HepG2 (cell line): Measurements from ENCODE around the gene CASKIN1. TPM values are rescaled to one million over a fixed set of nuclear protein-coding genes. Genes with fewer than 3 reads are reported as not detected.

Source experiments
- ELF1 ChIP-seq: sonication (generic); formaldehyde crosslinking; IDR thresholded peaks from 2 replicates; pipeline ENCODE4 v1.4.0; 2020; ENCODE audit warnings: missing genetic modification reagents
- ELF3 ChIP-seq: IDR thresholded peaks from 2 replicates; pipeline ENCODE4 v1.6.1; 2016; ENCODE audit warnings: missing genetic modification reagents, missing compliant biosample characterization
- HDAC1 ChIP-seq: sonication (generic); formaldehyde crosslinking; IDR thresholded peaks from 2 replicates; pipeline ENCODE4 v1.5.1; 2020; ENCODE audit warnings: mild to moderate bottlenecking, missing genetic modification reagents
- LCORL ChIP-seq, 2 experiments: fragments of 450-650 bp in 1 of 2; sonication (generic) in 1 of 2; formaldehyde crosslinking in 1 of 2; IDR thresholded peaks; 2 replicates each; pipeline versions ENCODE4 v1.5.0 to v1.6.1; 2017 to 2020; ENCODE audit warnings: antibody characterized with exemption in 1 of 2, missing genetic modification reagents in 1 of 2
- NFE2L1 ChIP-seq: sonication (generic); formaldehyde crosslinking; IDR thresholded peaks from 2 replicates; pipeline ENCODE4 v1.4.0; 2020; ENCODE audit warnings: missing genetic modification reagents, mild to moderate bottlenecking, borderline replicate concordance
- SP140L ChIP-seq: sonication (generic); formaldehyde crosslinking; IDR thresholded peaks from 2 replicates; pipeline ENCODE4 v1.4.0; 2020; ENCODE audit warnings: missing genetic modification reagents, borderline replicate concordance
- ZBTB44 ChIP-seq: sonication (generic); formaldehyde crosslinking; IDR thresholded peaks from 2 replicates; pipeline ENCODE4 v1.4.0; 2020; ENCODE audit warnings: missing genetic modification reagents
- ZNF101 ChIP-seq: sonication (generic); formaldehyde crosslinking; IDR thresholded peaks from 2 replicates; pipeline ENCODE4 v1.4.0; 2020; ENCODE audit warnings: mild to moderate bottlenecking, low read depth, missing genetic modification reagents, borderline replicate concordance
- ZNF280D ChIP-seq: sonication (generic); formaldehyde crosslinking; IDR thresholded peaks from 2 replicates; pipeline ENCODE4 v1.5.1; 2020; ENCODE audit warnings: mild to moderate bottlenecking, missing genetic modification reagents
- ZNF333 ChIP-seq: sonication (generic); formaldehyde crosslinking; IDR thresholded peaks from 2 replicates; pipeline ENCODE4 v1.4.0; 2020; ENCODE audit warnings: mild to moderate bottlenecking, missing genetic modification reagents, borderline replicate concordance
- ZNF550 ChIP-seq: sonication (generic); formaldehyde crosslinking; IDR thresholded peaks from 2 replicates; pipeline ENCODE4 v1.4.0; 2020; ENCODE audit warnings: mild to moderate bottlenecking, missing genetic modification reagents, borderline replicate concordance
- polyA plus RNA-seq, 8 experiments: library from polyadenylated mRNA; depleted of rRNA in 3 of 8; stranded (reverse) in 7 of 8; unstranded in 1 of 8; fragments of >200 nt; fragmentation: Illumina TruSeq in 4 of 8; extraction: Trizol in 4 of 8; gene quantifications; 2 replicates each; pipeline versions ENCODE4 v1.2.1 to v1.2.3, GENCODE V29; 2011 to 2016; ENCODE audit warnings: low read depth in 4 of 8, missing spikeins in 1 of 8, mixed read lengths in 1 of 8; ENCODE audit not compliant: insufficient read depth in 1 of 8
- total RNA-seq, 5 experiments: library from RNA; depleted of rRNA; stranded (reverse); fragments of >200 nt; fragmentation: Illumina TruSeq; extraction: Trizol; gene quantifications; 2 replicates each; pipeline ENCODE4 v1.2.3, GENCODE V29; 2016; ENCODE audit warnings: low read depth in 1 of 5
- TF ChIP-seq, protein P1 (sequence below): sonication (generic); formaldehyde crosslinking; IDR thresholded peaks from 2 replicates; pipeline ENCODE4 v1.8.1; 2023; ENCODE audit warnings: mild to moderate bottlenecking, moderate library complexity, missing genetic modification reagents
- TF ChIP-seq, protein P2 (sequence below): sonication (generic); formaldehyde crosslinking; IDR thresholded peaks from 2 replicates; pipeline ENCODE4 v1.5.0; 2020; ENCODE audit warnings: mild to moderate bottlenecking, missing genetic modification reagents, moderate library complexity
- TF ChIP-seq, protein P3 (sequence below), 2 experiments: fragments of 450-650 bp in 1 of 2; sonication (generic) in 1 of 2; formaldehyde crosslinking; IDR thresholded peaks; 2 replicates each; pipeline versions ENCODE4 v1.5.0 to v1.8.0; 2020 to 2022; ENCODE audit warnings: mild to moderate bottlenecking in 1 of 2, missing genetic modification reagents in 1 of 2
- TF ChIP-seq, protein P4 (sequence below): sonication (generic); formaldehyde crosslinking; conservative IDR thresholded peaks from 2 replicates; pipeline ENCODE4 v1.8.0; 2022; ENCODE audit warnings: missing genetic modification reagents
- TF ChIP-seq, protein P5 (sequence below): sonication (generic); formaldehyde crosslinking; IDR thresholded peaks from 2 replicates; pipeline ENCODE4 v1.8.1; 2022; ENCODE audit warnings: mild to moderate bottlenecking, missing genetic modification reagents

Gene CASKIN1
- total and polyA plus RNA-seq, 2 of the 13 experiments (the other 11 are each of a cell fraction or from before 2014, with no cell fraction given) = 1.2 to 2.2 TPM

DNA sequence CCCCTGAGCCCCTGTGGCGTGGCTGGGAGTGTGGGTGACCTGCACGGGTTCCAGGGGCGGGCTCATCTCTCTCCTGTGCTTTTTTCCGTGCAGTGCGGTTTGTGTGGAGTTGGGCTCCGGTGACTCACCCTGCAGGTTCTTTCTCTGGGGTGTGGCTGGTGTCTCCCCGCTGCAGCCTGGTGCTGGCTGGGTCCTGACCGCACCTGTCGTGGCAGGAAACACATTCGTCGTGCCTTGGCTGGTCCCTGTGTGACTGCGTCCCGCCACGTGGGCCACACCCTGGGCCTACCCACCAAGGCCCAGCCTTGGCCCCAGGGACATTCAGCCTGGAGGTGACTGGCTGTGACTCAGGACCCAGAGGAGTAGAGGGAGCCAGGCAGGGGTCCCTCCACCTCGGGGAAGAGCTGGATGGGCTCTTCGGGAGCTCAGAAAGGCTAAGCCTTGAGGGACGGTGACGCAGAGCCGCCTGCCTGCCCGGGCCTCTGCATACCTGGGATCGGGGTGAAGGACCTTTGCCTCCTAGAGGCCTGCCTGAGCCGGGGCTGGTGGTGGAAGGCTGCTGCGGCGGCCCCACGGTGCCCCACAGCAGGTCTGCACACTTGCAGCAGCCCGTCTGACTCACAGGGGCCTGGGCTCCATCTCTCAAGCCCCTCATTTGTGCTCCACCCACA lies 33.1 kb downstream of the CASKIN1 start (continued):
- no peak for TF ChIP-seq ZNF280D
- no peak for TF ChIP-seq LCORL (IDR thresholded peaks at IDR 0.05)
- peak; percentile 68 for TF ChIP-seq LCORL (CRISPR knock-in tag; IDR thresholded peaks at IDR 0.05)
- no peak for TF ChIP-seq ELF3 (CRISPR knock-in tag)
- no peak for TF ChIP-seq SP140L (CRISPR knock-in tag)
- TF ChIP-seq, protein P1, sequence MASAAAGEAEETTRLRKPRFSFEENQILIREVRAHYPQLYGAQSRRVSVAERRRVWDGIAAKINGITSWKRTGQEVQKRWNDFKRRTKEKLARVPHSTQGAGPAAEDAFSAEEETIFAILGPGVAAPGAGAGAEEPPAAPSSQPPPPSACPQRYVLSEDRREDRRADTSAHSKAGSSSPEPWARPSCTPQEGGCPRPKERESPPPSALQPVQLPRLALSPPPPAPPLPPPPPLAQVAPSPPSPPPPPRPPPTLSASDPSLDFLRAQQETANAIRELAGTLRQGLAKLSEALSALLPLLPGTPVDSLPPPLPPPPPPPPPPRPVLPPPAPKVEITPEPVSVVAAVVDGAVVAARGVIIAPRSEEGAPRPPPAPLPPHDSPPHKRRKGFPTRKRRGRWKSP = no peak
- TF ChIP-seq ZBTB44 (CRISPR knock-in tag) = no peak
- TF ChIP-seq ZNF101 (CRISPR knock-in tag) = no peak
- TF ChIP-seq, protein P2, sequence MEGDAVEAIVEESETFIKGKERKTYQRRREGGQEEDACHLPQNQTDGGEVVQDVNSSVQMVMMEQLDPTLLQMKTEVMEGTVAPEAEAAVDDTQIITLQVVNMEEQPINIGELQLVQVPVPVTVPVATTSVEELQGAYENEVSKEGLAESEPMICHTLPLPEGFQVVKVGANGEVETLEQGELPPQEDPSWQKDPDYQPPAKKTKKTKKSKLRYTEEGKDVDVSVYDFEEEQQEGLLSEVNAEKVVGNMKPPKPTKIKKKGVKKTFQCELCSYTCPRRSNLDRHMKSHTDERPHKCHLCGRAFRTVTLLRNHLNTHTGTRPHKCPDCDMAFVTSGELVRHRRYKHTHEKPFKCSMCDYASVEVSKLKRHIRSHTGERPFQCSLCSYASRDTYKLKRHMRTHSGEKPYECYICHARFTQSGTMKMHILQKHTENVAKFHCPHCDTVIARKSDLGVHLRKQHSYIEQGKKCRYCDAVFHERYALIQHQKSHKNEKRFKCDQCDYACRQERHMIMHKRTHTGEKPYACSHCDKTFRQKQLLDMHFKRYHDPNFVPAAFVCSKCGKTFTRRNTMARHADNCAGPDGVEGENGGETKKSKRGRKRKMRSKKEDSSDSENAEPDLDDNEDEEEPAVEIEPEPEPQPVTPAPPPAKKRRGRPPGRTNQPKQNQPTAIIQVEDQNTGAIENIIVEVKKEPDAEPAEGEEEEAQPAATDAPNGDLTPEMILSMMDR (CRISPR knock-in tag) = peak; percentile 31; the same call in 1 of the 2 replicates
- no peak for TF ChIP-seq ELF1 (CRISPR knock-in tag)
- no peak for TF ChIP-seq ZNF550 (CRISPR knock-in tag)
- 0 out of 2 replicates have a peak, but pooled peaks have one; percentile 29 for TF ChIP-seq ZNF333
- TF ChIP-seq, protein P3, sequence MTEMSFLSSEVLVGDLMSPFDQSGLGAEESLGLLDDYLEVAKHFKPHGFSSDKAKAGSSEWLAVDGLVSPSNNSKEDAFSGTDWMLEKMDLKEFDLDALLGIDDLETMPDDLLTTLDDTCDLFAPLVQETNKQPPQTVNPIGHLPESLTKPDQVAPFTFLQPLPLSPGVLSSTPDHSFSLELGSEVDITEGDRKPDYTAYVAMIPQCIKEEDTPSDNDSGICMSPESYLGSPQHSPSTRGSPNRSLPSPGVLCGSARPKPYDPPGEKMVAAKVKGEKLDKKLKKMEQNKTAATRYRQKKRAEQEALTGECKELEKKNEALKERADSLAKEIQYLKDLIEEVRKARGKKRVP (CRISPR knock-in tag; IDR thresholded peaks at IDR 0.05) = no peak
- TF ChIP-seq NFE2L1 (CRISPR knock-in tag) = no peak
- TF ChIP-seq, protein P4, sequence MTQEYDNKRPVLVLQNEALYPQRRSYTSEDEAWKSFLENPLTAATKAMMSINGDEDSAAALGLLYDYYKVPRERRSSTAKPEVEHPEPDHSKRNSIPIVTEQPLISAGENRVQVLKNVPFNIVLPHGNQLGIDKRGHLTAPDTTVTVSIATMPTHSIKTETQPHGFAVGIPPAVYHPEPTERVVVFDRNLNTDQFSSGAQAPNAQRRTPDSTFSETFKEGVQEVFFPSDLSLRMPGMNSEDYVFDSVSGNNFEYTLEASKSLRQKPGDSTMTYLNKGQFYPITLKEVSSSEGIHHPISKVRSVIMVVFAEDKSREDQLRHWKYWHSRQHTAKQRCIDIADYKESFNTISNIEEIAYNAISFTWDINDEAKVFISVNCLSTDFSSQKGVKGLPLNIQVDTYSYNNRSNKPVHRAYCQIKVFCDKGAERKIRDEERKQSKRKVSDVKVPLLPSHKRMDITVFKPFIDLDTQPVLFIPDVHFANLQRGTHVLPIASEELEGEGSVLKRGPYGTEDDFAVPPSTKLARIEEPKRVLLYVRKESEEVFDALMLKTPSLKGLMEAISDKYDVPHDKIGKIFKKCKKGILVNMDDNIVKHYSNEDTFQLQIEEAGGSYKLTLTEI (CRISPR knock-in tag) = no peak
- TF ChIP-seq, protein P5, sequence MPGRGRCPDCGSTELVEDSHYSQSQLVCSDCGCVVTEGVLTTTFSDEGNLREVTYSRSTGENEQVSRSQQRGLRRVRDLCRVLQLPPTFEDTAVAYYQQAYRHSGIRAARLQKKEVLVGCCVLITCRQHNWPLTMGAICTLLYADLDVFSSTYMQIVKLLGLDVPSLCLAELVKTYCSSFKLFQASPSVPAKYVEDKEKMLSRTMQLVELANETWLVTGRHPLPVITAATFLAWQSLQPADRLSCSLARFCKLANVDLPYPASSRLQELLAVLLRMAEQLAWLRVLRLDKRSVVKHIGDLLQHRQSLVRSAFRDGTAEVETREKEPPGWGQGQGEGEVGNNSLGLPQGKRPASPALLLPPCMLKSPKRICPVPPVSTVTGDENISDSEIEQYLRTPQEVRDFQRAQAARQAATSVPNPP (CRISPR knock-in tag) = no peak
- TF ChIP-seq HDAC1 = peak; percentile 59
